HCT116 (cell line): ENCODE results near the gene CHID1. TPM values are rescaled to one million over a fixed set of nuclear protein-coding genes. Genes with fewer than 3 reads are reported as not detected.

Experiments used
- ATAC-seq: fragments of 200-7000 bp; cut with Tn5 transposase; 2 replicates; pipeline ENCODE4 v1.9.1; 2020; ENCODE audit warnings: mild to moderate bottlenecking, moderate library complexity
- BruUV-seq: library from RNA; stranded (reverse); fragments of 400-500 nt; replicated peaks from 2 replicates; lab custom pipeline; 2021; lab: Mats Ljungman, UMichigan
- CTCF ChIA-PET: fragments of 300-600 bp; sonication (Branson Sonifier 250); formaldehyde crosslinking; loops from one replicate; lab custom pipeline; 2021; ENCODE audit warnings: antibody characterized with exemption; lab: Charles Lee
- POLR2A ChIA-PET: fragments of 300-600, 350-600 bp; sonication (Branson Sonifier 250); formaldehyde crosslinking; loops from one replicate; lab custom pipeline; 2021; ENCODE audit warnings: antibody characterized with exemption; lab: Charles Lee
- RAD21 ChIA-PET, 2 experiments: fragments of 300-600 bp; sonication (Branson Sonifier 250); formaldehyde crosslinking; loops; one replicate each; lab custom pipeline; 2023; ENCODE audit warnings: low total read pairs in 2 of 2; ENCODE audit not compliant: uncharacterized antibody in 2 of 2, unreplicated experiment in 2 of 2, low non-redundant PET in 1 of 2; lab: Charles Lee
- DNase-seq: peaks from one replicate; pipeline ENCODE4 v3.0.0-alpha.2; 2010; ENCODE audit warnings: low read depth, low spot score
- H2AFZ ChIP-seq: fragments of 200-600 bp; shearing (Covaris generic), sonication (generic); 2 replicates; pipeline ENCODE4 v1.6.1; 2017; ENCODE audit warnings: low read depth, mixed run types, mixed read lengths, antibody characterized with exemption, low read length; ENCODE audit not compliant: poor library complexity, severe bottlenecking
- H3K27ac ChIP-seq: 2 replicates; pipeline ENCODE4 v1.5.1; 2012; ENCODE audit warnings: low read depth, low read length
- H3K27me3 ChIP-seq: fragments of 200-600 bp; sonication (generic); 2 replicates; pipeline ENCODE4 v1.6.1; 2016; ENCODE audit warnings: mixed run types, low read length, mixed read lengths; ENCODE audit not compliant: insufficient read depth
- H3K36me3 ChIP-seq, 2 experiments: fragments of 200-500 bp in 1 of 2; fragments of 200-600 bp in 1 of 2; sonication (Bioruptor generic) in 1 of 2; sonication (generic) in 1 of 2; 2 replicates each; pipeline versions ENCODE4 v1.5.1 to v1.6.1; 2014 to 2016; ENCODE audit warnings: low read length in 2 of 2, inconsistent platforms in 1 of 2, mixed read lengths in 1 of 2, mixed run types in 1 of 2; ENCODE audit not compliant: insufficient read depth in 2 of 2, control insufficient read depth in 1 of 2
- H3K4me1 ChIP-seq, 2 experiments: fragments of 200-600 bp in 1 of 2; sonication (generic) in 1 of 2; 2 replicates each; pipeline versions ENCODE4 v1.5.1 to v1.6.1; 2012 to 2017; ENCODE audit warnings: low read length in 2 of 2, inconsistent platforms in 1 of 2, mild to moderate bottlenecking in 1 of 2, mixed read lengths in 1 of 2, mixed run types in 1 of 2, moderate library complexity in 1 of 2; ENCODE audit not compliant: insufficient read depth in 2 of 2, control insufficient read depth in 1 of 2
- H3K4me2 ChIP-seq: fragments of 200-600 bp; sonication (generic); 2 replicates; pipeline ENCODE4 v1.6.1; 2017; ENCODE audit warnings: mixed run types, low read length, mixed read lengths
- H3K4me3 ChIP-seq, 2 experiments: fragments of 200-600 bp in 1 of 2; sonication (generic) in 1 of 2; replicated peaks in 1 of 2; 2 replicates each; pipeline ENCODE4 v1.5.1; 2011 to 2016; ENCODE audit warnings: low read length in 2 of 2, control low read depth in 1 of 2, low read depth in 1 of 2, mild to moderate bottlenecking in 1 of 2, mixed read lengths in 1 of 2, mixed run types in 1 of 2
- H3K79me2 ChIP-seq: fragments of 200-600 bp; sonication (generic); 2 replicates; pipeline ENCODE4 v1.6.1; 2017; ENCODE audit warnings: mild to moderate bottlenecking, mixed run types, low read length, moderate library complexity, mixed read lengths; ENCODE audit not compliant: insufficient read depth
- H3K9ac ChIP-seq: fragments of 200-600 bp; sonication (generic); 2 replicates; pipeline ENCODE4 v1.6.1; 2016; ENCODE audit warnings: low read length, mixed read lengths
- H3K9me2 ChIP-seq: fragments of 200-600 bp; sonication (generic), shearing (Covaris generic); 2 replicates; pipeline ENCODE4 v1.6.1; 2017; ENCODE audit warnings: mixed run types, mild to moderate bottlenecking, moderate library complexity; ENCODE audit not compliant: insufficient read depth
- H3K9me3 ChIP-seq, 2 experiments: fragments of 200-500 bp in 1 of 2; fragments of 200-600 bp in 1 of 2; sonication (Bioruptor generic) in 1 of 2; sonication (generic) in 1 of 2; 2 replicates each; pipeline ENCODE4 v1.6.1; 2014 to 2017; ENCODE audit warnings: low read length in 2 of 2, mixed read lengths in 2 of 2, inconsistent platforms in 1 of 2, low read depth in 1 of 2, mild to moderate bottlenecking in 1 of 2, mixed run types in 1 of 2, moderate library complexity in 1 of 2; ENCODE audit not compliant: control insufficient read depth in 1 of 2, insufficient read depth in 1 of 2
- H4K20me1 ChIP-seq: fragments of 200-600 bp; sonication (generic), shearing (Covaris generic); 2 replicates; pipeline ENCODE4 v1.6.1; 2017; ENCODE audit warnings: mixed run types, mild to moderate bottlenecking, moderate library complexity; ENCODE audit not compliant: insufficient read depth
- CEBPB ChIP-seq: IDR thresholded peaks from 2 replicates; pipeline ENCODE4 v1.6.1; 2012; ENCODE audit warnings: low read depth
- CTCF ChIP-seq, 3 experiments: fragments of 200-600 bp in 1 of 3; sonication (generic) in 1 of 3; IDR thresholded peaks in 2 of 3; conservative IDR thresholded peaks in 1 of 3; 2 replicates each; pipeline ENCODE4 v1.5.1; 2012 to 2017; ENCODE audit warnings: low read depth in 2 of 3, low read length in 2 of 3, antibody characterized with exemption in 1 of 3, borderline replicate concordance in 1 of 3, control low read depth in 1 of 3, mild to moderate bottlenecking in 1 of 3, mixed read lengths in 1 of 3, mixed run types in 1 of 3, moderate library complexity in 1 of 3; ENCODE audit not compliant: insufficient read depth in 1 of 3
- EZH2 ChIP-seq: fragments of 200-600 bp; sonication (generic); IDR thresholded peaks from 2 replicates; pipeline ENCODE4 v1.6.1; 2017; ENCODE audit warnings: antibody characterized with exemption, mixed run types
- POLR2A ChIP-seq: IDR thresholded peaks from 2 replicates; pipeline ENCODE4 v1.7.0; 2011; ENCODE audit warnings: borderline replicate concordance; ENCODE audit not compliant: insufficient read depth, insufficient read length; ENCODE audit errors: extremely low read depth
- SIN3A ChIP-seq: IDR thresholded peaks from 2 replicates; pipeline ENCODE4 v1.6.1; 2012; ENCODE audit warnings: low read depth
- SP1 ChIP-seq: IDR thresholded peaks from 2 replicates; pipeline ENCODE4 v1.6.1; 2012; ENCODE audit warnings: low read depth
- TCF7L2 ChIP-seq: IDR thresholded peaks from 2 replicates; pipeline ENCODE4 v1.7.0; 2011; ENCODE audit warnings: borderline replicate concordance, inconsistent platforms; ENCODE audit not compliant: insufficient read depth, insufficient read length; ENCODE audit errors: extremely low read depth
- ZFX ChIP-seq: fragments of 450-650 bp; IDR thresholded peaks from 2 replicates; pipeline ENCODE4 v1.6.1; 2017
- ZNF274 ChIP-seq: fragments of 200-500 bp; sonication (Bioruptor generic); IDR thresholded peaks from 2 replicates; pipeline ENCODE4 v1.6.1; 2014; ENCODE audit warnings: mild to moderate bottlenecking, low read depth, low read length, inconsistent platforms
- intact Hi-C: fragments of 100-400 bp; cut with micrococcal nuclease; formaldehyde crosslinking; loops from 2 replicates; pipeline ENCODE4 v1.10.0; 2022
- total RNA-seq: library from RNA; stranded (reverse); gene quantifications from one replicate; pipeline ENCODE4 v1.2.1, GENCODE V29; 2021; ENCODE audit not compliant: unreplicated experiment
- TF ChIP-seq, protein P1 (sequence below): IDR thresholded peaks from 2 replicates; pipeline ENCODE4 v1.6.1; 2012; ENCODE audit warnings: low read depth
- TF ChIP-seq, protein P2 (sequence below): IDR thresholded peaks from 2 replicates; pipeline ENCODE4 v1.6.1; 2011; ENCODE audit warnings: mild to moderate bottlenecking, low read length, moderate library complexity; ENCODE audit not compliant: insufficient replicate concordance; ENCODE audit errors: extremely low read depth

The CHID1 gene
- total RNA-seq, 1 experiment from 2014 or later: 102 TPM

GRCh38 chr11:869399-870126, 41.0 kb downstream of the CHID1 start:
- H3K9ac ChIP-seq: no peak overlapping the region
- TF ChIP-seq ZNF274: no peak
- TF ChIP-seq, all 23 proteins: peak for 0
- H3K27ac ChIP-seq: no peak overlapping the region
- H3K27me3 ChIP-seq: no peaks in the 10 kb centered on the region
- DNase-seq (no peak), ATAC-seq (no peak)
- peaks cover 0 to 35% of the 10 kb centered on the region in 2 experiments; a peak in 2 of 4 replicates for H3K4me1 ChIP-seq
- ChIA-PET CTCF (no interaction called here), RAD21 (no interaction called here), POLR2A (no interaction called here)
- no peak overlapping the region for H3K4me2 ChIP-seq
- H3K36me3 ChIP-seq: no peaks in the 10 kb centered on the region
- no peaks in the 10 kb centered on the region for H3K79me2 ChIP-seq
- H3K9me3 ChIP-seq: no peaks in the 10 kb centered on the region
- H2AFZ ChIP-seq: no peak overlapping the region
- H3K4me3 ChIP-seq: no peak overlapping the region
- intact Hi-C loops: loop anchor here (10.0 kb wide), 1 partner anchor 185 kb away; no protein-coding TSS in a partner anchor
- no peaks in the 10 kb centered on the region for H4K20me1 ChIP-seq
- H3K9me2 ChIP-seq: no peaks in the 10 kb centered on the region
- BruUV-seq: no TSS peak

- no peak overlapping the region for H3K27ac ChIP-seq
- DNase-seq (no peak), ATAC-seq (no peak)
- no peak overlapping the region for H3K9ac ChIP-seq
- no peak overlapping the region for H3K4me3 ChIP-seq
- no peak overlapping the region for H3K4me2 ChIP-seq
- POLR2A ChIA-PET: no interaction called here
- no peaks in the 10 kb centered on the region for H3K9me2 ChIP-seq
- H3K36me3 ChIP-seq: no peaks in the 10 kb centered on the region
- no peak overlapping the region for H2AFZ ChIP-seq
- no peaks in the 10 kb centered on the region for H4K20me1 ChIP-seq
- RAD21 ChIA-PET: no interaction called here
- no peaks in the 10 kb centered on the region for H3K79me2 ChIP-seq
- H3K27me3 ChIP-seq: no peaks in the 10 kb centered on the region
- no TSS peak for BruUV-seq
- no peaks in the 10 kb centered on the region for H3K9me3 ChIP-seq
- TF ChIP-seq SP1: no peak
- no peak for TF ChIP-seq SIN3A
- no peak for TF ChIP-seq EZH2
- no peak for TF ChIP-seq TCF7L2
- no peak for TF ChIP-seq CTCF (IDR thresholded peaks at IDR 0.05 in 2 of 3, conservative IDR thresholded peaks at IDR 0.05 in 1 of 3; ENCODE audit: borderline replicate concordance in 1 of 3, insufficient read depth in 1 of 3, low read depth in 2 of 3, low read length in 2 of 3)
- TF ChIP-seq, protein P1, sequence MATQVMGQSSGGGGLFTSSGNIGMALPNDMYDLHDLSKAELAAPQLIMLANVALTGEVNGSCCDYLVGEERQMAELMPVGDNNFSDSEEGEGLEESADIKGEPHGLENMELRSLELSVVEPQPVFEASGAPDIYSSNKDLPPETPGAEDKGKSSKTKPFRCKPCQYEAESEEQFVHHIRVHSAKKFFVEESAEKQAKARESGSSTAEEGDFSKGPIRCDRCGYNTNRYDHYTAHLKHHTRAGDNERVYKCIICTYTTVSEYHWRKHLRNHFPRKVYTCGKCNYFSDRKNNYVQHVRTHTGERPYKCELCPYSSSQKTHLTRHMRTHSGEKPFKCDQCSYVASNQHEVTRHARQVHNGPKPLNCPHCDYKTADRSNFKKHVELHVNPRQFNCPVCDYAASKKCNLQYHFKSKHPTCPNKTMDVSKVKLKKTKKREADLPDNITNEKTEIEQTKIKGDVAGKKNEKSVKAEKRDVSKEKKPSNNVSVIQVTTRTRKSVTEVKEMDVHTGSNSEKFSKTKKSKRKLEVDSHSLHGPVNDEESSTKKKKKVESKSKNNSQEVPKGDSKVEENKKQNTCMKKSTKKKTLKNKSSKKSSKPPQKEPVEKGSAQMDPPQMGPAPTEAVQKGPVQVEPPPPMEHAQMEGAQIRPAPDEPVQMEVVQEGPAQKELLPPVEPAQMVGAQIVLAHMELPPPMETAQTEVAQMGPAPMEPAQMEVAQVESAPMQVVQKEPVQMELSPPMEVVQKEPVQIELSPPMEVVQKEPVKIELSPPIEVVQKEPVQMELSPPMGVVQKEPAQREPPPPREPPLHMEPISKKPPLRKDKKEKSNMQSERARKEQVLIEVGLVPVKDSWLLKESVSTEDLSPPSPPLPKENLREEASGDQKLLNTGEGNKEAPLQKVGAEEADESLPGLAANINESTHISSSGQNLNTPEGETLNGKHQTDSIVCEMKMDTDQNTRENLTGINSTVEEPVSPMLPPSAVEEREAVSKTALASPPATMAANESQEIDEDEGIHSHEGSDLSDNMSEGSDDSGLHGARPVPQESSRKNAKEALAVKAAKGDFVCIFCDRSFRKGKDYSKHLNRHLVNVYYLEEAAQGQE: no peak
- no peak for TF ChIP-seq POLR2A
- TF ChIP-seq, protein P2, sequence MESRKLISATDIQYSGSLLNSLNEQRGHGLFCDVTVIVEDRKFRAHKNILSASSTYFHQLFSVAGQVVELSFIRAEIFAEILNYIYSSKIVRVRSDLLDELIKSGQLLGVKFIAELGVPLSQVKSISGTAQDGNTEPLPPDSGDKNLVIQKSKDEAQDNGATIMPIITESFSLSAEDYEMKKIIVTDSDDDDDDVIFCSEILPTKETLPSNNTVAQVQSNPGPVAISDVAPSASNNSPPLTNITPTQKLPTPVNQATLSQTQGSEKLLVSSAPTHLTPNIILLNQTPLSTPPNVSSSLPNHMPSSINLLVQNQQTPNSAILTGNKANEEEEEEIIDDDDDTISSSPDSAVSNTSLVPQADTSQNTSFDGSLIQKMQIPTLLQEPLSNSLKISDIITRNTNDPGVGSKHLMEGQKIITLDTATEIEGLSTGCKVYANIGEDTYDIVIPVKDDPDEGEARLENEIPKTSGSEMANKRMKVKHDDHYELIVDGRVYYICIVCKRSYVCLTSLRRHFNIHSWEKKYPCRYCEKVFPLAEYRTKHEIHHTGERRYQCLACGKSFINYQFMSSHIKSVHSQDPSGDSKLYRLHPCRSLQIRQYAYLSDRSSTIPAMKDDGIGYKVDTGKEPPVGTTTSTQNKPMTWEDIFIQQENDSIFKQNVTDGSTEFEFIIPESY: no peak
- no peak for TF ChIP-seq CEBPB
- no peak for TF ChIP-seq ZFX
- intact Hi-C loops: no loop called here
- CTCF ChIA-PET: no interaction called here
- H3K4me1 ChIP-seq: peaks cover 0 to 35% of the 10 kb centered on the region in 2 experiments; a peak in 2 of 4 replicates
Measured at GRCh38 chr11:868802-869201, 41.8 kb downstream of the CHID1 start.
